Liver (tissue), 3 donors: ENCODE measurements around the gene CYTH2.

ENCODE experiments used
- EGR1 ChIP-seq, 2 donors: IDR thresholded peaks; 2 replicates each; pipeline ENCODE4 v1.6.1; 2016 to 2018; ENCODE audit warnings: antibody characterized with exemption in 2 of 2, low read depth in 2 of 2
- FOXA1 ChIP-seq: IDR thresholded peaks from 2 replicates; pipeline ENCODE4 v1.6.1; 2016; ENCODE audit warnings: antibody characterized with exemption
- GABPA ChIP-seq, 2 donors: IDR thresholded peaks in 1 of 2; conservative IDR thresholded peaks in 1 of 2; 2 replicates each; pipeline ENCODE4 v1.6.1; 2016; ENCODE audit warnings: antibody characterized with exemption in 2 of 2, mild to moderate bottlenecking in 1 of 2, moderate library complexity in 1 of 2
- HNF4A ChIP-seq, 2 donors: conservative IDR thresholded peaks; 2 replicates each; pipeline ENCODE4 v1.6.1; 2016; ENCODE audit warnings: antibody characterized with exemption in 2 of 2, mild to moderate bottlenecking in 2 of 2
- JUND ChIP-seq, 2 donors: IDR thresholded peaks; 2 replicates each; pipeline ENCODE4 v1.6.1; 2016; ENCODE audit warnings: antibody characterized with exemption in 2 of 2
- RAD21 ChIP-seq, 2 donors: IDR thresholded peaks; 2 replicates each; pipeline ENCODE4 v1.6.1; 2016; ENCODE audit warnings: antibody characterized with exemption in 2 of 2, mild to moderate bottlenecking in 2 of 2
- RXRA ChIP-seq, 2 donors: IDR thresholded peaks; 2 replicates each; pipeline ENCODE4 v1.6.1; 2017 to 2018; ENCODE audit warnings: antibody characterized with exemption in 2 of 2, mild to moderate bottlenecking in 1 of 2
- SP1 ChIP-seq: IDR thresholded peaks from 2 replicates; pipeline ENCODE4 v1.6.1; 2018; ENCODE audit warnings: antibody characterized with exemption, mild to moderate bottlenecking
- TAF1 ChIP-seq: conservative IDR thresholded peaks from 2 replicates; pipeline ENCODE4 v1.6.1; 2016; ENCODE audit warnings: antibody characterized with exemption, mild to moderate bottlenecking
- YY1 ChIP-seq: IDR thresholded peaks from 2 replicates; pipeline ENCODE4 v1.6.1; 2016; ENCODE audit warnings: antibody characterized with exemption, mild to moderate bottlenecking
- TF ChIP-seq, protein P1 (sequence below): fragments of 150-350 bp; IDR thresholded peaks from 2 replicates; pipeline ENCODE4 v1.5.1; 2017; ENCODE audit warnings: improper control_type of control experiment, low read depth, low read length; ENCODE audit not compliant: missing input control
- TF ChIP-seq, protein P2 (sequence below): IDR thresholded peaks from 2 replicates; pipeline ENCODE4 v1.6.1; 2016; ENCODE audit warnings: antibody characterized with exemption, mild to moderate bottlenecking
- TF ChIP-seq, protein P3 (sequence below): IDR thresholded peaks from 2 replicates; pipeline ENCODE4 v1.6.1; 2016; ENCODE audit warnings: antibody characterized with exemption
- TF ChIP-seq, protein P4 (sequence below): IDR thresholded peaks from 2 replicates; pipeline ENCODE4 v1.6.1; 2016; ENCODE audit warnings: antibody characterized with exemption
- donor health status: healthy.
- donor health status: healthy.

DNA sequence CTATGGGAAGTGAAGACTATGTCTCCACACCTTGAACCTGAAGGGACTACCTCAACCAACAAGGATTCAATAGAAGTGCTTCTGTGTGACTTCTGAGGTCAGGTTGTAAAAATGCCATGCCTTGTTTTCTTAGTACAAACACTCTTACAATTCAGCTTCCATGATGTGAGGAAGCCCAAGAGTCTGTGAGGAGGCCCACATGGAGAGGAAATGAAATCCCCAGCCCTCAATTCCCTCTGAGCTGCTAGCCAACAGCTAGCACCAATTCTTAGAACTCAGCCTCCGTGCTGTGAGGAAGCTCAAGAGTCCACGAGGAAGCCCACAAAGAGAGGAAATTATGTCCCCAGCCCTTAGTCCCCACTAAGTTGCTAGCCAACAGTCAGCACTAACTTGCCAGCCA, 55.1 kb downstream of the CYTH2 start:
- TF ChIP-seq SP1: no peak
- TF ChIP-seq, protein P1, sequence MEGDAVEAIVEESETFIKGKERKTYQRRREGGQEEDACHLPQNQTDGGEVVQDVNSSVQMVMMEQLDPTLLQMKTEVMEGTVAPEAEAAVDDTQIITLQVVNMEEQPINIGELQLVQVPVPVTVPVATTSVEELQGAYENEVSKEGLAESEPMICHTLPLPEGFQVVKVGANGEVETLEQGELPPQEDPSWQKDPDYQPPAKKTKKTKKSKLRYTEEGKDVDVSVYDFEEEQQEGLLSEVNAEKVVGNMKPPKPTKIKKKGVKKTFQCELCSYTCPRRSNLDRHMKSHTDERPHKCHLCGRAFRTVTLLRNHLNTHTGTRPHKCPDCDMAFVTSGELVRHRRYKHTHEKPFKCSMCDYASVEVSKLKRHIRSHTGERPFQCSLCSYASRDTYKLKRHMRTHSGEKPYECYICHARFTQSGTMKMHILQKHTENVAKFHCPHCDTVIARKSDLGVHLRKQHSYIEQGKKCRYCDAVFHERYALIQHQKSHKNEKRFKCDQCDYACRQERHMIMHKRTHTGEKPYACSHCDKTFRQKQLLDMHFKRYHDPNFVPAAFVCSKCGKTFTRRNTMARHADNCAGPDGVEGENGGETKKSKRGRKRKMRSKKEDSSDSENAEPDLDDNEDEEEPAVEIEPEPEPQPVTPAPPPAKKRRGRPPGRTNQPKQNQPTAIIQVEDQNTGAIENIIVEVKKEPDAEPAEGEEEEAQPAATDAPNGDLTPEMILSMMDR: no peak
- no peak for TF ChIP-seq GABPA (IDR thresholded peaks at IDR 0.05 in 1 of 2, conservative IDR thresholded peaks at IDR 0.05 in 1 of 2)
- TF ChIP-seq RXRA (IDR thresholded peaks at IDR 0.05): no peak
- TF ChIP-seq YY1: no peak
- TF ChIP-seq JUND (IDR thresholded peaks at IDR 0.05): no peak
- TF ChIP-seq, protein P2, sequence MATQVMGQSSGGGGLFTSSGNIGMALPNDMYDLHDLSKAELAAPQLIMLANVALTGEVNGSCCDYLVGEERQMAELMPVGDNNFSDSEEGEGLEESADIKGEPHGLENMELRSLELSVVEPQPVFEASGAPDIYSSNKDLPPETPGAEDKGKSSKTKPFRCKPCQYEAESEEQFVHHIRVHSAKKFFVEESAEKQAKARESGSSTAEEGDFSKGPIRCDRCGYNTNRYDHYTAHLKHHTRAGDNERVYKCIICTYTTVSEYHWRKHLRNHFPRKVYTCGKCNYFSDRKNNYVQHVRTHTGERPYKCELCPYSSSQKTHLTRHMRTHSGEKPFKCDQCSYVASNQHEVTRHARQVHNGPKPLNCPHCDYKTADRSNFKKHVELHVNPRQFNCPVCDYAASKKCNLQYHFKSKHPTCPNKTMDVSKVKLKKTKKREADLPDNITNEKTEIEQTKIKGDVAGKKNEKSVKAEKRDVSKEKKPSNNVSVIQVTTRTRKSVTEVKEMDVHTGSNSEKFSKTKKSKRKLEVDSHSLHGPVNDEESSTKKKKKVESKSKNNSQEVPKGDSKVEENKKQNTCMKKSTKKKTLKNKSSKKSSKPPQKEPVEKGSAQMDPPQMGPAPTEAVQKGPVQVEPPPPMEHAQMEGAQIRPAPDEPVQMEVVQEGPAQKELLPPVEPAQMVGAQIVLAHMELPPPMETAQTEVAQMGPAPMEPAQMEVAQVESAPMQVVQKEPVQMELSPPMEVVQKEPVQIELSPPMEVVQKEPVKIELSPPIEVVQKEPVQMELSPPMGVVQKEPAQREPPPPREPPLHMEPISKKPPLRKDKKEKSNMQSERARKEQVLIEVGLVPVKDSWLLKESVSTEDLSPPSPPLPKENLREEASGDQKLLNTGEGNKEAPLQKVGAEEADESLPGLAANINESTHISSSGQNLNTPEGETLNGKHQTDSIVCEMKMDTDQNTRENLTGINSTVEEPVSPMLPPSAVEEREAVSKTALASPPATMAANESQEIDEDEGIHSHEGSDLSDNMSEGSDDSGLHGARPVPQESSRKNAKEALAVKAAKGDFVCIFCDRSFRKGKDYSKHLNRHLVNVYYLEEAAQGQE: no peak
- TF ChIP-seq RAD21 (IDR thresholded peaks at IDR 0.05): no peak
- TF ChIP-seq EGR1 (IDR thresholded peaks at IDR 0.05; ENCODE audit: low read depth in 2 of 2): no peak
- TF ChIP-seq, protein P3, sequence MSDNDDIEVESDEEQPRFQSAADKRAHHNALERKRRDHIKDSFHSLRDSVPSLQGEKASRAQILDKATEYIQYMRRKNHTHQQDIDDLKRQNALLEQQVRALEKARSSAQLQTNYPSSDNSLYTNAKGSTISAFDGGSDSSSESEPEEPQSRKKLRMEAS: no peak
- TF ChIP-seq FOXA1: no peak
- TF ChIP-seq TAF1: no peak
- TF ChIP-seq, protein P4, sequence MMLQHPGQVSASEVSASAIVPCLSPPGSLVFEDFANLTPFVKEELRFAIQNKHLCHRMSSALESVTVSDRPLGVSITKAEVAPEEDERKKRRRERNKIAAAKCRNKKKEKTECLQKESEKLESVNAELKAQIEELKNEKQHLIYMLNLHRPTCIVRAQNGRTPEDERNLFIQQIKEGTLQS: no peak
- TF ChIP-seq HNF4A (conservative IDR thresholded peaks at IDR 0.05): no peak
